ENCODE results near the gene TSC22D1.

- TF ChIP-seq CTCF (conservative IDR thresholded peaks at IDR 0.05 in 1 of 2, IDR thresholded peaks at IDR 0.05 in 1 of 2; ENCODE audit: extremely low read depth in 1 of 2, insufficient read depth in 1 of 2, low read depth in 1 of 2, low read length in 2 of 2) (no peak), EZH2 (IDR thresholded peaks at IDR 0.05; ENCODE audit: borderline replicate concordance, low read length) (no peak)
These were observed 187.0 kb downstream of the TSC22D1 start for GRCh38 chr13:44389060-44389666.
